Stimulated activated CD8-positive, alpha-beta memory T cell treated with anti-CD3 and anti-CD28 coated beads, Interleukin-15, amount 100 ng/mL, for 1 hour (primary cell): ENCODE data around the gene NTN1.
"Not testable (repeated sequence)": the region's sequence is repeated elsewhere in the genome, so short reads cannot be mapped to it uniquely, and the experiment has no call there.

Experiments used
- DNase-seq: peaks from one replicate; pipeline ENCODE4 v3.0.0-alpha.2; 2020; ENCODE audit warnings: low read depth

The NTN1 gene

DNA sequence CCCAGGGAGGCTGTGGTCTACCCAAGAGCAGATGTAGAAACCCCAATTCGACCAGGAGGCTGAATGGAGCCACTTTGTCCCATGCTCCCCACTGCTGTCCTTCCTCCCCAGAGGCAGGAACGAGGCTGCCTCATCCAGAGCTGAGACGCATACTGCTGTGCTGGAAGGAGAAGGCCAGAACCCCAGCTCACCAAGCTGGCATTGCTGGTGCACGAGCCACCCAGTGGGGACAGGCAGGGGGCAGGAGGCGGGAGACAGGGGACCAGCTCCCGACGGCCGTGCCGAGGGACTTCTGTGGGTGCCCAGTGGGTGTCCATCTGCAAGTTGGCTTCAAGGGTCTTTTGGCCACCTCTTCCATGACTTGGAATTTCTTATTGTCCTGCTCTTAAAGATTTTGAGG, 66.6 kb downstream of the NTN1 start:
- no peak for DNase-seq

DNA sequence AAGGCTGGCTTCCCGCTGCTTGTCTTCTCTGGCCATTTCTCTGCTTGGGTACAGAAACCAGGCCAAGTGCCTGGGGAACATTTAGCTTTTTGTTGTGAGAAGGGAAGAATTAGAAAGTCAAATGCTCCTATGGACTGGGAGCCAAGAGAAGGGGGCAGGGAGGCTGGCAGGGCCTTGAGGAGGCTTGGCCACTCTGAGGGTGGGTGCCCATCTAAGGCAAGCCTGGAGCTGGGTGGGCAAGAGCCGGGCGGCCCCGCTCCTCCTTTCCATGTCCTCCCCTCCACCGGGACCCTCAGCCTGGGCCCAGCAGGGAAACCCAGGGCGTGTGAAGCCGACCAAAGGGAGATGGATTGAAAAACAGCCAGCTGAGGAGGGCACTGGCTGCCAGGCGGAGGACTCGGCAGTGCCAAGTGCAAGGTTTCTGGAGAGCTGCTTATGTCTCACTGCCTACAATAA, 69.4 kb downstream of the NTN1 start:
- DNase-seq = no peak

- no peak for DNase-seq
Observed at GRCh38 chr17:9094193-9094592, 72.9 kb downstream of the NTN1 start.

- no peak for DNase-seq
Observed at GRCh38 chr17:9095390-9095789, 74.1 kb downstream of the NTN1 start.

DNA sequence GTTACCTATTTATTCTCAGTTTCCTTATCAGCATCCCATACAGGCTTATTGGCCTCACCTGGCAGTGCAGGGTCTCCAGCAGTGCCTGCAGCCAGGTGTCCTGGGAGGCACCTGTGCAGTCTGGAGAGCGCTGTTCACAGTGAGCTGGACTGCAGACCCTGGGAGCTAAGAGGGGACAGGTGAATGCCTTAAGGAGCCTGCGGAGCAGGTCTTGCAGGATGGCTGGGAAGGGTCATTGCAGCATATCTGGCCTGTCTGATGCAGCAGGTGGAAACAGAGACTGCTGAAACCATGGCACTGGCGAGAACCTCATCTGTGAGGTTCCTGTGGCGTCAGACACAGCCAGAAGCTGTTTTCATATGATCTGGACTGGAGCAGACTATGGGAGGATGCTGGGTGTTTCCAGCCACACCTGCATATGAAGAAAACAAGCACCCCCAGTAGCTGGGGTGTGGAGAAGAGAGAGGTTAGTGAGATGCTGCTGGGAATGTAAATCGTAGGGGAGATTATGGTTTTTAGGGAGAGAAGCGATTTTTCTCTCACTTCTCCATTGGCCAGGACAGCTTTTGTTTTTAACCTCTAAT, 77.0 kb downstream of the NTN1 start:
- no peak for DNase-seq

DNA sequence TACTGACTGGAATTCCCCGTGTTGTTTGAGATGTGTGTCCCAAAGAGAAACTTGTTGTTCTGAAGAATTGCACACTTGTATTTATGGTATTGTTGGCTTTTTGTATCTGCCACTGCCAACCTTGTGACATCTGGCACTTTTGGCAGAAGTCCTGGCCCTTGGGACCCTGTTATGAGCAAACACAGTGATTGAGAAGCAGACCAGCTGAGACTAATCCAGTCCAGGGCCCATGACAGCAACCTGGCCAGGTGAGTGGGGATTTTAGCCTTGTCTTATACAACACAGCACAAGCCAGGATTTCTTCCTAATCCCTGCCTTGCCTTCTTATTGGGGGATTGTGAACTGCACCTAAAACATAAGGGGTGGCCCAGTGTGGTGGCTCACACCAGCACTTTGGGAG, 80.0 kb downstream of the NTN1 start:
- no peak for DNase-seq

DNA sequence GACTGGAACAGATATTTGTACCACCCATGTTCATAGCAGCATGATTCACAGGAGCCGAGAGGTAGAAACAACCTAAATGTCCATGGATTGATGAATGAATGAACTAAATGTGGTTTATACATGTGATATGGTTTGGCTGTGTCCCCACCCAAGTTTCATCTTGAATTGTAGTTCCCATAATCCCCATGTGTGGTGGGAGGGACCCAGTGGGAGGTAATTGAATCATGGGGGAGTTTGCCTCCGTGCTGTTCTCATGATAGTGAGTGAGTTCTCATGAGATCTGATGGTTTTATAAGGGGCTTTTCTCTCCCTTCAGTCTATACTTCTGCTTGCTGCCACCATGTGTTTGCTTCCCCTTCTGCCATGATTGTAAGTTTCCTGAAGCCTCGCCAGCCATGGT, 81.9 kb downstream of the NTN1 start:
- not testable (repeated sequence) for DNase-seq

- no peak for DNase-seq
Observed at GRCh38 chr17:9104370-9105041, 83.2 kb downstream of the NTN1 start.

GRCh38 chr17:9105068-9105868, 84.0 kb downstream of the NTN1 start:
- no peak for DNase-seq

DNA sequence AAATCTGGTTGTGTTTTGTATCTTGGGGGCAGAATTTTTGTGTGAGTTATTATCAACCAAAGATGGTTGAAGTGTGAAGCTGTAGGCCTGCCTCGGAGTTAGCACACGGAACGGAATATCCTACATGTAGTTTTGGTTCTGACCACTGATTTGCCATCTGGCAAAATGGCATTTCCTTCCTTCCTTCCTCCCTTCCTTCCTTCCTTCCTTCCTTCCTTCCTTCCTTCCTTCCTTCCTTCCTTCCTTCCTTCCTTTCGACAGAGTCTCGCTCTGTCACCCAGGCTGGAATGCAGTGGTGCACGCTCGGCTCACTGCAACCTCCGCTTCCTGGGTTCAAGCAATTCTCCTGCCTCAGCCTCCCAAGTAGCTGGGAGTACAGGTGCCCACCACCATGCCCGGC, 85.0 kb downstream of the NTN1 start:
- DNase-seq = not testable (repeated sequence)

DNA sequence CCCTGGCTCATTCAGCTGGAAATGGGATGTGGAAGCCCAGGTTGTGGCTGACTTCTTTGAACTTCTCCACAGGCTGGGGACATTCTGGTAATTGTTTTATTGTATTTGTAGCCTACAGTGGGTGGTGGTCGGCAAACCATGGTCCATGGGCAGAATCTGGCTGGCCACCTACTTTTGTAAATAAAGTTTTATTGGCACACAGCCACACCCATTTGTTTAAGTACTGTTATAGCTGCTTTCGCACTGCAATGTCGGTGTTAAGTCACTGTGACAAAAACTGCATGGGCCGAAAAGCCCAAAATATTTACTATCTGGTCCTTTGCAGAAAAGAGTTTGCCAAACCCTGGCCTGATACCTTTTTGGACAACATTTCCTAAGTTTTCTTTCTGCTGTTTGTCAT, 86.2 kb downstream of the NTN1 start:
- DNase-seq = no peak

GRCh38 chr17:9108146-9108545, 86.8 kb downstream of the NTN1 start:
- DNase-seq = no peak

- DNase-seq = no peak
Observed at GRCh38 chr17:9109933-9110332, 88.6 kb downstream of the NTN1 start.

DNA sequence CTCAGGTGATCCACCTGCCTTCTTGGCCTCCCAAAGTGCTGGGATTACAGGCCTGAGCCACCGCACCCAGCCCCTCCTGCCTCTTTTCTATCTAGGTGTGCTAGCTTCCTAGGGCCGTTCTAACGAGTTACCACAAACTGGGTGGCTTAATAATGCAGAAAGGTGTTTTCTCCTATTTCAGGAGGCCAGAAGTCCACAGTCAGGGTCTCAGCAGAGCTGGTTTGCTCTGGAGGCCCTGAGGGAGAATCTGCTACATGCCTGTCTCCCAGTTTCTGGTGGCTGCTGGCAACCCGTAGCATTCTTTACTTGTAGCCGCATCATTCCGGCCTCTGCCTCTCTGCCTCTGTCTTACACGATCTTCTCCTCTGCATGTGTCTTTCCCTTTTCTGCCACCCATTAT, 89.2 kb downstream of the NTN1 start:
- DNase-seq = no peak

GRCh38 chr17:9115214-9116191, 94.2 kb downstream of the NTN1 start:
- peak; percentile 8 for DNase-seq

DNA sequence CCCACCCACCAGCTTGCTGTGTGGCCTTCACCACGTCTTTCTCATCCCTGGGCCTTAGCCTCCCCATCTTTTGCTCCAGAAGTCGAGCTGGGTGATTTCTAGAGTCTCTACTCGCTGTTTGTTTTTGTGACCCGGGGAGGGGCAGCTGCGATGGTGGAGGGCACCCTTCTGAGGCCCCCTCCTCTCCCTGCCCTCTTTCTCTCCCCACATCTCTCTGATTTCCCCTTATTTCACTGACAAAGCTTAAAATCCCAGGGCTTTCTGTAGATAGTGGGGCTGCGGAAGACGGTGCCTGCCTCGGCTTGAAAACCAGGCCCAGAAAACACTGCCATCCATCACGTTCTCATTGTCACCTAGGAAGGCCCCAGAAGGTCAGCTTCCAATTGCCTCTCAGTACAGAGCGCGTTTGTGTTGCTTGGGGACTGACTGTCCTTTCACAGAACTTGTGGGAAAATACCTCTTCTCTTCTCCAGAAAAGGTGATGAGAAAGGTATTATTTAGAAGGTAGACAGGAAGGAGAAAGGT, 95.1 kb downstream of the NTN1 start:
- DNase-seq = no peak

DNA sequence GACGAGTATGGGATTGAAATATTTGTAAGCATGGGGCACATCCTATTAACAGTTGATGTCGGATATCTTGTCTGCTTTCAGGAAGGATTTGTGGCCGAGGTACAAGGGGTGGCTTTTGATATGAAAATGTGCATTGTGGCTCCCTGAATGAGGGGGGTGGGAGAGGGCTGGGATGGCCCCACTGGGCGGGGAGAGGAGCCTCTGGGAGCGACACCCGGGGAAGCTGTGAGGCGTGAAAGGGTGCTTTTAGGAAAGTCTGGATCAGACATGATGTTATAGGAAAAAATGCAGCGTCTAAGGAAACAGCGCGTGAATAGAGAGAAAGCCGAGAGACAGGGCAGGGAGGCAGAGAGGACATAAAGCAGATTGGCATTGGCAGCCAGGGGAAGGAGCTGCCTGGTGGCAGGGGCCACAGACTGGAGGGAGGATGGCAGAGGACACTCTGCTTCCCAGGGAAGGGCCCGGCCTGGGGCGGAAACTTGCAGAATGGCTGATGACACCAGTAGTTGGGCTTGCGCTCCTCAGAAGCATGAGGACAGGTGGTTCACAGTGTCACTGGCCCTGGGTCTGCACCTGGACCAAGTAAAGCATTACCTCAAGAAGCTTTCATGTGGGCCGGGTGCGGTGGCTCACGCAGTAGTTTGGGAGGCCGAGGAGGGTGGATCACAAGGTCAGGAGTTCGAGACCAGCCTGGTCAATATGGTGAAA, 95.7 kb downstream of the NTN1 start:
- DNase-seq = no peak

DNA sequence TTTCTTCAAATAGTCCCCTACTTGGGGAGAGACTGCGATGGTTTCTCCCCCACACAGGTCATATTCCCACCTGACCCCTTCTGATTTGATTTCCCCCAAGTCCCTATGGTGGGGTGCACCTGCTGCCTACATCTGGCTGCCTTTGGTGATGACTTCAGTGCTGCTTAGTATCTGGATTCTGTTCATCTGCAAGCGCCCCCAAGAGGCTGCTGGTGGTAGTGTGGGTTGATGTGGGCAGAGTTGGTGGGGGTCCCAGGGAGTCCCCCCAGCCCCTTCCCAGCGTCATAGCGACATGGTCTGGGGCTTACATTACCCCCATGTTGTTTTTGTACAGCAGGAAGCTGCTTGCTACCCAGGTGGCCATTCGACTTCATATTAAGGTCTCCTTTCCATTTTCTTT, 99.2 kb downstream of the NTN1 start:
- no peak for DNase-seq

GRCh38 chr17:9121186-9121820, 100.0 kb downstream of the NTN1 start:
- DNase-seq = no peak
